ENCODE results near the gene PMPCA. TPM values are rescaled to one million over a fixed set of nuclear protein-coding genes. Genes with fewer than 3 reads are reported as not detected.

The PMPCA gene
- total and polyA plus RNA-seq, 2 donors (not counting 3 experiments of a cell fraction or from before 2014, with no cell fraction given) = 69.0 to 75.3 TPM

DNA sequence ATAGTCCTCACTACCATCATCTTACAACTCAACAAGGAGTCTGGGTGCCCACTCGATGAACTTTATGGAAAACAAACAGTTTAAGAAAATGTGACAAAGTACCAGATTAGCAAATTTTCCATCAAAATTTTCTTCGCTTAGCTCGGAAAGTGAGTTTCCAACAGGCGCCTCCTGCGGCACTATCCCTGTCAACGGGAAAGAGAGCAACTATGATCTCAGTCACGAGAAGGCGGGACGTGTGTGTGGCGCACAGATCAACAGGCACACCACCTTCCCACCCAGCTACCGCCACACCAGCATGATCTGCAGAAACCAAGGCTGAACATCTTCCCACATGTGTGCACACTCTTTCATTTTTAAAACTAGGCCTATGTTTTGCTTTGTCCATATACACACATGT is 42.9 kb downstream of the PMPCA start:
- DNase-seq (ENCODE audit: low read depth, low spot score) = no peak
- POLR2A ChIA-PET = no interaction called here
- CTCF ChIA-PET = interaction anchor here (0.6 kb wide), 1 partner anchor 90 kb away, joined by 5 read pairs; no protein-coding TSS in a partner anchor
- Histone ChIP-seq H3K4me1 (ENCODE audit: control insufficient read depth, extremely low read depth, insufficient read depth, low read length) (no peaks in the 10 kb centered on the region), H3K9ac (replicated peaks; ENCODE audit: extremely low read depth, insufficient read depth, low read length) (no peak overlapping the region), H2AFZ (ENCODE audit: low read depth, low read length) (no peak overlapping the region), H3K9me1 (replicated peaks; ENCODE audit: control insufficient read depth, extremely low read depth, insufficient read depth, low read length) (no peaks in the 10 kb centered on the region), H3K27me3 (ENCODE audit: control insufficient read depth in 2 of 2, insufficient read depth in 2 of 2, low read length in 2 of 2) (no peaks in the 10 kb centered on the region), H4K20me1 (replicated peaks; ENCODE audit: control insufficient read depth, extremely low read depth, insufficient read depth, low read length) (no peaks in the 10 kb centered on the region), H3K79me2 (ENCODE audit: control insufficient read depth, insufficient read depth, low read length) (no peaks in the 10 kb centered on the region), H3K9me3 (replicated peaks; ENCODE audit: control insufficient read depth, insufficient read depth, low read length) (no peaks in the 10 kb centered on the region), H3K36me3 (ENCODE audit: control insufficient read depth in 2 of 2, extremely low read depth in 1 of 2, insufficient read depth in 2 of 2, low read length in 2 of 2) (peaks cover 24 to 63% of the 10 kb centered on the region in 2 experiments), H3K4me2 (ENCODE audit: insufficient read depth, low read length) (no peak overlapping the region), H3K4me3 (replicated peaks in 1 of 3; ENCODE audit: insufficient read depth in 1 of 3, low read depth in 1 of 3, low read length in 3 of 3) (no peak overlapping the region), H3K27ac (ENCODE audit: insufficient read depth, low read depth, low read length) (no peak overlapping the region)
- dilution Hi-C loops (cut with MboI; ENCODE audit: extremely low pct_ligation_motif_present, low sequenced_read_pairs) (no loop called here), intact Hi-C loops (cut with micrococcal nuclease) (no loop called here)
- TF ChIP-seq FOS (IDR thresholded peaks at IDR 0.05; ENCODE audit: borderline replicate concordance, insufficient read depth, low read length) (no peak), JUN (IDR thresholded peaks at IDR 0.05; ENCODE audit: borderline replicate concordance, insufficient read depth, insufficient read length, low read depth) (no peak), POLR2AphosphoS5 (IDR thresholded peaks at IDR 0.05; ENCODE audit: insufficient read depth, low read depth, low read length) (no peak), CTCF (IDR thresholded peaks at IDR 0.05; ENCODE audit: extremely low read depth in 1 of 2, insufficient read depth in 1 of 2, low read depth in 1 of 2, low read length in 2 of 2) (no peak), POLR2A (IDR thresholded peaks at IDR 0.05; ENCODE audit: low read depth, low read length) (no peak), GATA2 (IDR thresholded peaks at IDR 0.05; ENCODE audit: insufficient read depth, insufficient read length, low read depth, low read length) (no peak), EZH2 (IDR thresholded peaks at IDR 0.05; ENCODE audit: borderline replicate concordance, low read depth, low read length, severe bottlenecking) (no peak), MYC (IDR thresholded peaks at IDR 0.05; ENCODE audit: low read depth, low read length) (no peak)
- TF ChIP-seq, protein P1, sequence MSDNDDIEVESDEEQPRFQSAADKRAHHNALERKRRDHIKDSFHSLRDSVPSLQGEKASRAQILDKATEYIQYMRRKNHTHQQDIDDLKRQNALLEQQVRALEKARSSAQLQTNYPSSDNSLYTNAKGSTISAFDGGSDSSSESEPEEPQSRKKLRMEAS (IDR thresholded peaks at IDR 0.05; ENCODE audit: insufficient read depth, insufficient read length) = no peak
- FAIRE-seq = no peak
- BruUV-seq (replicated peaks) = no TSS peak

Measured in endothelial cell of umbilical vein (primary cell).